Measurements from ENCODE around the gene CD2. TPM values are rescaled to one million over a fixed set of nuclear protein-coding genes. Genes with fewer than 3 reads are reported as not detected.

Gene CD2
- total RNA-seq, 4 donors from 2014 or later, result 0.38 to 5.2 (median 2.4) TPM

DNA sequence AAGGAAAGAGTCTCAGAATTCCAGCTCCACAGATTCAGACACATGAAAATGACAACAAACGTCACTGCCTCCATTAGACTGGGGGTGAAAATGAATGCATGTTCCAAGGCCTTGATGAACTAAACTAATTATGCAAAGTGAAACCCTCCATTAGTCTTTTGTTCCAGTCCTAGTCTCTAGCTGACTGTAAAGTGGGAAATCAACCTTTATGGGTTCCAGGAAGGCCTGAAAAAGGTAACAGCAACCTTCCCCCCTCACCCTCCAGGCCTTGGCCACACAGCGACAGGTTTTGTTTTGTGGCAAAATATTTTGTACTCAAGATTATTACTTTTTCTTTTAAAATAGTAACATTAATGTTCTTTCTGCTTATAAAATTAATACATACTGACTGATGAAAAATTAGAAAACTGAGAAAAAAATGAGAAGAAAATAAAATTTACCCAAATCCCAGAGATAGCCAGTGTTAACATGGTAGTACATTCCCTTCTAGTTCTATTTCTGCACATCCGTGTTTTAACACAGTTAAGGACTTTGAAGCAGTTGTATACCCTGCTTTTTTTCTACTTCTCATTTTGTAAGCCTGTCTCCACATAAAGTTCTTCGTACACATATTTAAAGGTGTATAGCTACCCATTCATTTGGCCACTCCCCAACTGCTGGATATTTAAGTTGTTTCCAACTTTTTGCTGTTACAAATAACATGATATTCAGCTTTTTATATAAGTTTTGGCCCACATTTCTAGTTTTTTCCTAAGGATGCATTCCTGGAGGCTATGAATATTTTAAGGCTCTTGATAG is 60.9 kb downstream of the CD2 start:
- TF ChIP-seq, protein P1, sequence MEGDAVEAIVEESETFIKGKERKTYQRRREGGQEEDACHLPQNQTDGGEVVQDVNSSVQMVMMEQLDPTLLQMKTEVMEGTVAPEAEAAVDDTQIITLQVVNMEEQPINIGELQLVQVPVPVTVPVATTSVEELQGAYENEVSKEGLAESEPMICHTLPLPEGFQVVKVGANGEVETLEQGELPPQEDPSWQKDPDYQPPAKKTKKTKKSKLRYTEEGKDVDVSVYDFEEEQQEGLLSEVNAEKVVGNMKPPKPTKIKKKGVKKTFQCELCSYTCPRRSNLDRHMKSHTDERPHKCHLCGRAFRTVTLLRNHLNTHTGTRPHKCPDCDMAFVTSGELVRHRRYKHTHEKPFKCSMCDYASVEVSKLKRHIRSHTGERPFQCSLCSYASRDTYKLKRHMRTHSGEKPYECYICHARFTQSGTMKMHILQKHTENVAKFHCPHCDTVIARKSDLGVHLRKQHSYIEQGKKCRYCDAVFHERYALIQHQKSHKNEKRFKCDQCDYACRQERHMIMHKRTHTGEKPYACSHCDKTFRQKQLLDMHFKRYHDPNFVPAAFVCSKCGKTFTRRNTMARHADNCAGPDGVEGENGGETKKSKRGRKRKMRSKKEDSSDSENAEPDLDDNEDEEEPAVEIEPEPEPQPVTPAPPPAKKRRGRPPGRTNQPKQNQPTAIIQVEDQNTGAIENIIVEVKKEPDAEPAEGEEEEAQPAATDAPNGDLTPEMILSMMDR (IDR thresholded peaks at IDR 0.05; ENCODE audit: low read depth), result no peak

DNA sequence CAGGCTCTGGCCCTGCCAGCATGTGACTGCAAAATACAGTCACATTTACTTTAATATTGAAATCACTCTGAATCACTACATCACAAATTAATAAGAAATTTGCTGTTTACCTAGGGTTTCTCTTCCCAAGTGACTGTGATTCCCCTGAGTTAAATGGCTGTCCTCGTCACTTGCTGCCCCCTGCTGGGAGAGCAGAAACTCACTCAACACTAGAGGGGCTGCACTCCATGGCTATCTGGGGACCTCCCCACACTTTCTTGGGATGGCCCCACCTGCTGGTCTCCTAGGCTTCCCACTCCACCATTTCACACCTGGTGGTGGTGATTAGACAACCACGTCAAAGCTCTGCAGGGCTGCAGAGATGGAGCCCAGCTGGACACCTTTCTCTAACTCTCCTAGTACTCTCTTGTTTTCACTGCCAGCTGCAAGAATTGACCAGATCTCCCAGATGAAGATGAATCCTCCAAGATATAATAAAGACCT is 63.4 kb downstream of the CD2 start:
- TF ChIP-seq, protein P1 (IDR thresholded peaks at IDR 0.05; ENCODE audit: low read depth), result no peak

Other genes starting within 250 kb of the CD2 start
- 10 to 100 TPM; 33.9 to 53.8 (median 43.0) TPM for gene CD58, start 183.4 kb upstream of the CD2 start, total RNA-seq
- gene IGSF3, start 86.7 kb upstream of the CD2 start, total RNA-seq, result 1 to 10 TPM; 1.5 to 2.2 (median 1.8) TPM
- 10 to 100 TPM in 3 of 4 donors, 1 to 10 TPM in 1; 4.7 to 16.1 (median 14.6) TPM for gene PTGFRN, start 155.5 kb downstream of the CD2 start, total RNA-seq
- gene CD101, start 247.3 kb downstream of the CD2 start, total RNA-seq, result under 1 TPM in 2 of 4 donors, not detected in 2; 0.49 to 0.51 TPM

Measured in subcutaneous adipose tissue (tissue), 4 donors.